GM19463 (cell line): ENCODE measurements around the gene SNRPB.

Source experiments
- ATAC-seq: cut with Tn5 transposase; IDR thresholded peaks from one replicate; pipeline ENCODE4 v1.9.1; 2021; ENCODE audit warnings: mild to moderate bottlenecking, moderate library complexity; ENCODE audit not compliant: unreplicated experiment

The SNRPB gene

GRCh38 chr20:2430538-2430937 lies 40.1 kb downstream of the SNRPB start:
- ATAC-seq: no peak

- ATAC-seq: no peak
Observed at GRCh38 chr20:2429051-2429450, 41.5 kb downstream of the SNRPB start.

GRCh38 chr20:2421247-2421646 lies 49.3 kb downstream of the SNRPB start:
- no peak for ATAC-seq

GRCh38 chr20:2420510-2420909 lies 50.1 kb downstream of the SNRPB start:
- ATAC-seq: no peak

- ATAC-seq: no peak
Observed at GRCh38 chr20:2418388-2418787, 52.2 kb downstream of the SNRPB start.

- ATAC-seq: no peak
Observed at GRCh38 chr20:2417213-2417541, 53.4 kb downstream of the SNRPB start.

- ATAC-seq: no peak
Observed at GRCh38 chr20:2416541-2417212, 53.9 kb downstream of the SNRPB start.
